HepG2 (cell line): ENCODE measurements around the gene VPS52. TPM values are rescaled to one million over a fixed set of nuclear protein-coding genes. Genes with fewer than 3 reads are reported as not detected.

Experiments
- BCL3 ChIP-seq: sonication (generic); formaldehyde crosslinking; IDR thresholded peaks from 2 replicates; pipeline ENCODE4 v1.5.1; 2020; ENCODE audit warnings: mild to moderate bottlenecking, missing genetic modification reagents, moderate library complexity
- DNMT3B ChIP-seq: conservative IDR thresholded peaks from 2 replicates; pipeline ENCODE4 v1.6.1; 2016; ENCODE audit warnings: missing biosample characterization, control low read depth
- HOXD1 ChIP-seq: sonication (generic); formaldehyde crosslinking; IDR thresholded peaks from 2 replicates; pipeline ENCODE4 v1.5.0; 2020; ENCODE audit warnings: missing genetic modification reagents
- JUND ChIP-seq: sonication (generic); formaldehyde crosslinking; IDR thresholded peaks from 2 replicates; pipeline ENCODE4 v1.8.0; 2022; ENCODE audit warnings: mild to moderate bottlenecking, missing genetic modification reagents
- MED13 ChIP-seq: sonication (generic); formaldehyde crosslinking; IDR thresholded peaks from 2 replicates; pipeline ENCODE4 v1.5.0; 2020; ENCODE audit warnings: missing genetic modification reagents
- NONO ChIP-seq, 2 experiments: fragments of 450-650 bp in 1 of 2; sonication (generic) in 1 of 2; formaldehyde crosslinking in 1 of 2; IDR thresholded peaks in 1 of 2; conservative IDR thresholded peaks in 1 of 2; 2 replicates each; pipeline versions ENCODE4 v1.6.1 to v1.8.0; 2017 to 2022; ENCODE audit warnings: mild to moderate bottlenecking in 1 of 2, missing genetic modification reagents in 1 of 2, moderate library complexity in 1 of 2
- ONECUT2 ChIP-seq: sonication (generic); formaldehyde crosslinking; IDR thresholded peaks from 2 replicates; pipeline ENCODE4 v1.4.0; 2020; ENCODE audit warnings: missing genetic modification reagents
- SETDB1 ChIP-seq: sonication (generic); formaldehyde crosslinking; IDR thresholded peaks from 2 replicates; pipeline ENCODE4 v1.5.1; 2020; ENCODE audit warnings: missing genetic modification reagents, mild to moderate bottlenecking, borderline replicate concordance
- SNAPC5 ChIP-seq: sonication (generic); formaldehyde crosslinking; IDR thresholded peaks from 2 replicates; pipeline ENCODE4 v1.8.1; 2023; ENCODE audit warnings: mild to moderate bottlenecking, missing genetic modification reagents, borderline replicate concordance
- SOX6 ChIP-seq, 2 experiments: fragments of 450-650 bp in 1 of 2; sonication (generic) in 1 of 2; formaldehyde crosslinking in 1 of 2; IDR thresholded peaks; 2 replicates each; pipeline versions ENCODE4 v1.4.0 to v1.6.1; 2017 to 2020; ENCODE audit warnings: antibody characterized with exemption in 1 of 2, mild to moderate bottlenecking in 1 of 2, missing genetic modification reagents in 1 of 2
- SRY ChIP-seq: sonication (generic); formaldehyde crosslinking; IDR thresholded peaks from 2 replicates; pipeline ENCODE4 v1.8.0; 2022; ENCODE audit warnings: mild to moderate bottlenecking, missing genetic modification reagents
- ZNF256 ChIP-seq: sonication (generic); formaldehyde crosslinking; conservative IDR thresholded peaks from 2 replicates; pipeline ENCODE4 v1.4.0; 2020; ENCODE audit warnings: missing genetic modification reagents
- ZNF605 ChIP-seq: sonication (generic); formaldehyde crosslinking; IDR thresholded peaks from 2 replicates; pipeline ENCODE4 v1.8.0; 2022; ENCODE audit warnings: mild to moderate bottlenecking, missing genetic modification reagents
- polyA plus RNA-seq, 8 experiments: library from polyadenylated mRNA; depleted of rRNA in 3 of 8; stranded (reverse) in 7 of 8; unstranded in 1 of 8; fragments of >200 nt; fragmentation: Illumina TruSeq in 4 of 8; extraction: Trizol in 4 of 8; gene quantifications; 2 replicates each; pipeline versions ENCODE4 v1.2.1 to v1.2.3, GENCODE V29; 2011 to 2016; ENCODE audit warnings: low read depth in 4 of 8, missing spikeins in 1 of 8, mixed read lengths in 1 of 8; ENCODE audit not compliant: insufficient read depth in 1 of 8
- total RNA-seq, 5 experiments: library from RNA; depleted of rRNA; stranded (reverse); fragments of >200 nt; fragmentation: Illumina TruSeq; extraction: Trizol; gene quantifications; 2 replicates each; pipeline ENCODE4 v1.2.3, GENCODE V29; 2016; ENCODE audit warnings: low read depth in 1 of 5
- TF ChIP-seq, protein P1 (sequence below): sonication (generic); formaldehyde crosslinking; IDR thresholded peaks from 2 replicates; pipeline ENCODE4 v1.9.0; 2021; ENCODE audit warnings: mild to moderate bottlenecking, missing genetic modification reagents
- TF ChIP-seq, protein P2 (sequence below): sonication (generic); formaldehyde crosslinking; IDR thresholded peaks from 2 replicates; pipeline ENCODE4 v1.5.0; 2020; ENCODE audit warnings: missing genetic modification reagents, mild to moderate bottlenecking, borderline replicate concordance
- TF ChIP-seq, protein P3 (sequence below): sonication (generic); formaldehyde crosslinking; IDR thresholded peaks from 2 replicates; pipeline ENCODE4 v1.8.1; 2022; ENCODE audit warnings: low read depth, mild to moderate bottlenecking, missing genetic modification reagents

Gene VPS52
- total and polyA plus RNA-seq, 2 of the 13 experiments (the other 11 are each of a cell fraction or from before 2014, with no cell fraction given), result 48.9 to 85.5 TPM

GRCh38 chr6:33271468-33272274, at the start of gene VPS52, which contains the start of gene RPS18 (continued):
- TF ChIP-seq, protein P1, sequence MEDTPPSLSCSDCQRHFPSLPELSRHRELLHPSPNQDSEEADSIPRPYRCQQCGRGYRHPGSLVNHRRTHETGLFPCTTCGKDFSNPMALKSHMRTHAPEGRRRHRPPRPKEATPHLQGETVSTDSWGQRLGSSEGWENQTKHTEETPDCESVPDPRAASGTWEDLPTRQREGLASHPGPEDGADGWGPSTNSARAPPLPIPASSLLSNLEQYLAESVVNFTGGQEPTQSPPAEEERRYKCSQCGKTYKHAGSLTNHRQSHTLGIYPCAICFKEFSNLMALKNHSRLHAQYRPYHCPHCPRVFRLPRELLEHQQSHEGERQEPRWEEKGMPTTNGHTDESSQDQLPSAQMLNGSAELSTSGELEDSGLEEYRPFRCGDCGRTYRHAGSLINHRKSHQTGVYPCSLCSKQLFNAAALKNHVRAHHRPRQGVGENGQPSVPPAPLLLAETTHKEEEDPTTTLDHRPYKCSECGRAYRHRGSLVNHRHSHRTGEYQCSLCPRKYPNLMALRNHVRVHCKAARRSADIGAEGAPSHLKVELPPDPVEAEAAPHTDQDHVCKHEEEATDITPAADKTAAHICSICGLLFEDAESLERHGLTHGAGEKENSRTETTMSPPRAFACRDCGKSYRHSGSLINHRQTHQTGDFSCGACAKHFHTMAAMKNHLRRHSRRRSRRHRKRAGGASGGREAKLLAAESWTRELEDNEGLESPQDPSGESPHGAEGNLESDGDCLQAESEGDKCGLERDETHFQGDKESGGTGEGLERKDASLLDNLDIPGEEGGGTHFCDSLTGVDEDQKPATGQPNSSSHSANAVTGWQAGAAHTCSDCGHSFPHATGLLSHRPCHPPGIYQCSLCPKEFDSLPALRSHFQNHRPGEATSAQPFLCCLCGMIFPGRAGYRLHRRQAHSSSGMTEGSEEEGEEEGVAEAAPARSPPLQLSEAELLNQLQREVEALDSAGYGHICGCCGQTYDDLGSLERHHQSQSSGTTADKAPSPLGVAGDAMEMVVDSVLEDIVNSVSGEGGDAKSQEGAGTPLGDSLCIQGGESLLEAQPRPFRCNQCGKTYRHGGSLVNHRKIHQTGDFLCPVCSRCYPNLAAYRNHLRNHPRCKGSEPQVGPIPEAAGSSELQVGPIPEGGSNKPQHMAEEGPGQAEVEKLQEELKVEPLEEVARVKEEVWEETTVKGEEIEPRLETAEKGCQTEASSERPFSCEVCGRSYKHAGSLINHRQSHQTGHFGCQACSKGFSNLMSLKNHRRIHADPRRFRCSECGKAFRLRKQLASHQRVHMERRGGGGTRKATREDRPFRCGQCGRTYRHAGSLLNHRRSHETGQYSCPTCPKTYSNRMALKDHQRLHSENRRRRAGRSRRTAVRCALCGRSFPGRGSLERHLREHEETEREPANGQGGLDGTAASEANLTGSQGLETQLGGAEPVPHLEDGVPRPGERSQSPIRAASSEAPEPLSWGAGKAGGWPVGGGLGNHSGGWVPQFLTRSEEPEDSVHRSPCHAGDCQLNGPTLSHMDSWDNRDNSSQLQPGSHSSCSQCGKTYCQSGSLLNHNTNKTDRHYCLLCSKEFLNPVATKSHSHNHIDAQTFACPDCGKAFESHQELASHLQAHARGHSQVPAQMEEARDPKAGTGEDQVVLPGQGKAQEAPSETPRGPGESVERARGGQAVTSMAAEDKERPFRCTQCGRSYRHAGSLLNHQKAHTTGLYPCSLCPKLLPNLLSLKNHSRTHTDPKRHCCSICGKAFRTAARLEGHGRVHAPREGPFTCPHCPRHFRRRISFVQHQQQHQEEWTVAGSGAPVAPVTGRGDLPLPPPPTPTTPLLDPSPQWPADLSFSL (CRISPR knock-in tag), result no peak; the same call in 1 of the 2 replicates
- TF ChIP-seq ZNF256 (CRISPR knock-in tag) (peak; percentile 92), MED13 (CRISPR knock-in tag) (peak; percentile 82; the same call in 1 of the 2 replicates), ONECUT2 (peak; percentile 42; the same call in 1 of the 2 replicates), ZNF605 (CRISPR knock-in tag) (peak; percentile 96), JUND (CRISPR knock-in tag) (no peak; the same call in 1 of the 2 replicates), BCL3 (CRISPR knock-in tag) (peak; percentile 53), SRY (CRISPR knock-in tag) (peak; percentile 46; the same call in 1 of the 2 replicates), NONO (IDR thresholded peaks at IDR 0.05) (no peak), NONO (CRISPR knock-in tag; conservative IDR thresholded peaks at IDR 0.05) (peak; percentile 95), SOX6 (IDR thresholded peaks at IDR 0.05) (no peak), SOX6 (CRISPR knock-in tag; IDR thresholded peaks at IDR 0.05) (peak; percentile 63; the same call in 1 of the 2 replicates), SETDB1 (CRISPR knock-in tag) (no peak), HOXD1 (CRISPR knock-in tag) (peak; percentile 81; the same call in 1 of the 2 replicates), SNAPC5 (peak; percentile 62; the same call in 1 of the 2 replicates), DNMT3B (CRISPR knock-in tag) (no peak)
- TF ChIP-seq, protein P2, sequence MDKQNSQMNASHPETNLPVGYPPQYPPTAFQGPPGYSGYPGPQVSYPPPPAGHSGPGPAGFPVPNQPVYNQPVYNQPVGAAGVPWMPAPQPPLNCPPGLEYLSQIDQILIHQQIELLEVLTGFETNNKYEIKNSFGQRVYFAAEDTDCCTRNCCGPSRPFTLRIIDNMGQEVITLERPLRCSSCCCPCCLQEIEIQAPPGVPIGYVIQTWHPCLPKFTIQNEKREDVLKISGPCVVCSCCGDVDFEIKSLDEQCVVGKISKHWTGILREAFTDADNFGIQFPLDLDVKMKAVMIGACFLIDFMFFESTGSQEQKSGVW, result no peak; the same call in 1 of the 2 replicates
- TF ChIP-seq, protein P3, sequence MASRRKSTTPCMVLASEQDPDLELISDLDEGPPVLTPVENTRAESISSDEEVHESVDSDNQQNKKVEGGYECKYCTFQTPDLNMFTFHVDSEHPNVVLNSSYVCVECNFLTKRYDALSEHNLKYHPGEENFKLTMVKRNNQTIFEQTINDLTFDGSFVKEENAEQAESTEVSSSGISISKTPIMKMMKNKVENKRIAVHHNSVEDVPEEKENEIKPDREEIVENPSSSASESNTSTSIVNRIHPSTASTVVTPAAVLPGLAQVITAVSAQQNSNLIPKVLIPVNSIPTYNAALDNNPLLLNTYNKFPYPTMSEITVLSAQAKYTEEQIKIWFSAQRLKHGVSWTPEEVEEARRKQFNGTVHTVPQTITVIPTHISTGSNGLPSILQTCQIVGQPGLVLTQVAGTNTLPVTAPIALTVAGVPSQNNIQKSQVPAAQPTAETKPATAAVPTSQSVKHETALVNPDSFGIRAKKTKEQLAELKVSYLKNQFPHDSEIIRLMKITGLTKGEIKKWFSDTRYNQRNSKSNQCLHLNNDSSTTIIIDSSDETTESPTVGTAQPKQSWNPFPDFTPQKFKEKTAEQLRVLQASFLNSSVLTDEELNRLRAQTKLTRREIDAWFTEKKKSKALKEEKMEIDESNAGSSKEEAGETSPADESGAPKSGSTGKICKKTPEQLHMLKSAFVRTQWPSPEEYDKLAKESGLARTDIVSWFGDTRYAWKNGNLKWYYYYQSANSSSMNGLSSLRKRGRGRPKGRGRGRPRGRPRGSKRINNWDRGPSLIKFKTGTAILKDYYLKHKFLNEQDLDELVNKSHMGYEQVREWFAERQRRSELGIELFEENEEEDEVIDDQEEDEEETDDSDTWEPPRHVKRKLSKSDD (CRISPR knock-in tag), result peak; percentile 32; the same call in 1 of the 2 replicates
